Measurements from ENCODE around the gene CDS2. TPM values are rescaled to one million over a fixed set of nuclear protein-coding genes. Genes with fewer than 3 reads are reported as not detected.

Gene CDS2
- total and polyA plus RNA-seq, 7 donors: 1.8 to 49.0 (median 30.0) TPM

DNA sequence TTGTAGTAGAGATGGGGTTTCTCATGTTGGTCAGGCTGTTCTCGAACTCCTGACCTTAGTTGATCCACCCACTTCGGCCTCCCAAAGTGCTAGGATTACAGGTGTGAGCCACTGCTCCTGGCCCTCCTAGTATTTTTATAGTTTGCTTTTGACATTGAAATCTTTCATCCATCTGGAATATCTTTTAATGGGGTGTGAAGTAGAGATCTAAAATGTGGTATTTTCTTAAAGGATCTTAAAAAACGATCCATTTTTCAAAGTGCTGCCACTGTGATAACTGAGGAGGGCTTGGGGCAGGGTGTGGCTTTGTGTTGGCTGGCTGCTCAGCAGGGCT, 23.1 kb downstream of the CDS2 start:
- WGBS, 2 donors: 67 to 91% methylated on average over 3 of the region's 3 CpGs
- no peaks in the 10 kb centered on the region for H3K36me3 ChIP-seq
- peak overlapping the region in 1 of 4 donors; percentile 44 for H3K27ac ChIP-seq
- peaks cover 0 to 71% (median 59%) of the 10 kb centered on the region in 4 donors for H3K4me1 ChIP-seq
- intact Hi-C loops (cut with DNase I): no loop called here
- H3K4me3 ChIP-seq: no peak overlapping the region
- TF ChIP-seq CTCF (IDR thresholded peaks at IDR 0.05) (no peak), POLR2A (IDR thresholded peaks at IDR 0.05) (no peak), POLR2AphosphoS5 (IDR thresholded peaks at IDR 0.05) (no peak), EP300 (IDR thresholded peaks at IDR 0.05) (no peak)
- DNase-seq: no peak
- H3K27me3 ChIP-seq: no peaks in the 10 kb centered on the region
- no peaks in the 10 kb centered on the region for H3K9me3 ChIP-seq

- no peak overlapping the region for H3K4me3 ChIP-seq
- H3K27me3 ChIP-seq: no peaks in the 10 kb centered on the region
- H3K36me3 ChIP-seq: no peaks in the 10 kb centered on the region
- intact Hi-C loops (cut with DNase I): no loop called here
- peaks cover 0 to 71% (median 57%) of the 10 kb centered on the region in 4 donors for H3K4me1 ChIP-seq
- TF ChIP-seq POLR2AphosphoS5 (IDR thresholded peaks at IDR 0.05) (no peak), EP300 (IDR thresholded peaks at IDR 0.05) (no peak), POLR2A (IDR thresholded peaks at IDR 0.05) (no peak), CTCF (IDR thresholded peaks at IDR 0.05) (no peak)
- DNase-seq: no peak
- WGBS, 2 donors: 58 to 79% methylated on average over 13 of the region's 13 CpGs
- H3K9me3 ChIP-seq: no peaks in the 10 kb centered on the region
- peak overlapping the region in 1 of 4 donors; percentile 44 for H3K27ac ChIP-seq
Measured at GRCh38 chr20:5150226-5151076, 23.6 kb downstream of the CDS2 start.

- H3K36me3 ChIP-seq: no peaks in the 10 kb centered on the region
- no peak for DNase-seq
- intact Hi-C loops (cut with DNase I): no loop called here
- no peak overlapping the region for H3K4me3 ChIP-seq
- H3K27ac ChIP-seq: no peak overlapping the region
- TF ChIP-seq POLR2A (IDR thresholded peaks at IDR 0.05) (no peak), EP300 (IDR thresholded peaks at IDR 0.05) (no peak), CTCF (IDR thresholded peaks at IDR 0.05) (no peak), POLR2AphosphoS5 (IDR thresholded peaks at IDR 0.05) (no peak)
- no peaks in the 10 kb centered on the region for H3K9me3 ChIP-seq
- H3K4me1 ChIP-seq: peaks cover 0 to 72% (median 49%) of the 10 kb centered on the region in 4 donors
- 21 to 75% methylated on average over 3 of the region's 3 CpGs for WGBS, 2 donors
- no peaks in the 10 kb centered on the region for H3K27me3 ChIP-seq
Measured at GRCh38 chr20:5153152-5153467, 26.3 kb downstream of the CDS2 start.

- H3K4me1 ChIP-seq: peaks cover 0 to 68% (median 41%) of the 10 kb centered on the region in 4 donors
- WGBS, 2 donors: 75 to 85% methylated on average over 5 of the region's 5 CpGs
- H3K4me3 ChIP-seq: no peak overlapping the region
- no peak overlapping the region for H3K27ac ChIP-seq
- no peaks in the 10 kb centered on the region for H3K27me3 ChIP-seq
- TF ChIP-seq POLR2A (IDR thresholded peaks at IDR 0.05) (no peak), EP300 (IDR thresholded peaks at IDR 0.05) (no peak), CTCF (IDR thresholded peaks at IDR 0.05) (no peak), POLR2AphosphoS5 (IDR thresholded peaks at IDR 0.05) (no peak)
- H3K9me3 ChIP-seq: no peaks in the 10 kb centered on the region
- intact Hi-C loops (cut with DNase I): no loop called here
- DNase-seq: no peak
- H3K36me3 ChIP-seq: no peaks in the 10 kb centered on the region
Measured at GRCh38 chr20:5153612-5154542, 27.1 kb downstream of the CDS2 start.

Measured in sigmoid colon (tissue), 7 donors.